NCI-H446 treated with DMSO at 0.1 percent for 48 hours (cell line): ENCODE data around the gene TNFSF13B.
"Not testable (repeated sequence)": the region's sequence is repeated elsewhere in the genome, so short reads cannot be mapped to it uniquely, and the experiment has no call there.

Experiments used
- DNase-seq: peaks from one replicate; lab custom pipeline; 2025; lab: John Stamatoyannopoulos, UW

The TNFSF13B gene

GRCh38 chr13:108281901-108282300 is 12.4 kb downstream of the TNFSF13B start:
- DNase-seq: no peak

- no peak for DNase-seq
Observed at GRCh38 chr13:108283110-108283509, 13.6 kb downstream of the TNFSF13B start.

- DNase-seq: no peak
Observed at GRCh38 chr13:108288741-108289140, 19.2 kb downstream of the TNFSF13B start.

- DNase-seq: no peak
Observed at GRCh38 chr13:108289819-108290218, 20.3 kb downstream of the TNFSF13B start.

- no peak for DNase-seq
Observed at GRCh38 chr13:108297114-108297513, 27.6 kb downstream of the TNFSF13B start.

GRCh38 chr13:108302279-108302678 is 32.8 kb downstream of the TNFSF13B start:
- DNase-seq: no peak

- no peak for DNase-seq
Observed at GRCh38 chr13:108304170-108305016, 34.9 kb downstream of the TNFSF13B start.

- DNase-seq: no peak
Observed at GRCh38 chr13:108305655-108306054, 36.1 kb downstream of the TNFSF13B start.

GRCh38 chr13:108306860-108307259 is 37.3 kb downstream of the TNFSF13B start:
- DNase-seq: no peak

- not testable (repeated sequence) for DNase-seq
Observed at GRCh38 chr13:108311596-108311995, 42.1 kb downstream of the TNFSF13B start.

- no peak for DNase-seq
Observed at GRCh38 chr13:108313382-108313781, 43.9 kb downstream of the TNFSF13B start.

- DNase-seq: no peak
Observed at GRCh38 chr13:108315273-108315672, 45.8 kb downstream of the TNFSF13B start.

GRCh38 chr13:108315991-108316390 is 46.5 kb downstream of the TNFSF13B start:
- DNase-seq: no peak

GRCh38 chr13:108316413-108316812 is 46.9 kb downstream of the TNFSF13B start:
- no peak for DNase-seq

- no peak for DNase-seq
Observed at GRCh38 chr13:108322206-108322824, 52.8 kb downstream of the TNFSF13B start.

GRCh38 chr13:108323031-108323430 is 53.5 kb downstream of the TNFSF13B start:
- DNase-seq: no peak

- DNase-seq: no peak
Observed at GRCh38 chr13:108325863-108326262, 56.3 kb downstream of the TNFSF13B start.

- no peak for DNase-seq
Observed at GRCh38 chr13:108326309-108326708, 56.8 kb downstream of the TNFSF13B start.

GRCh38 chr13:108328848-108329247 is 59.3 kb downstream of the TNFSF13B start:
- no peak for DNase-seq

- no peak for DNase-seq
Observed at GRCh38 chr13:108332791-108333190, 63.3 kb downstream of the TNFSF13B start.

GRCh38 chr13:108342369-108343289 is 73.1 kb downstream of the TNFSF13B start:
- DNase-seq: no peak

- no peak for DNase-seq
Observed at GRCh38 chr13:108345016-108345415, 75.5 kb downstream of the TNFSF13B start.
